DLD1 (cell line): ENCODE results near the gene B3GNT7.
"Not testable (repeated sequence)": the region's sequence is repeated elsewhere in the genome, so short reads cannot be mapped to it uniquely, and the experiment has no call there.

Source experiments
- in situ Hi-C: cut with HindIII; loops from 2 replicates; pipeline ENCODE4 v1.10.0; 2017; ENCODE audit warnings: low sequenced_read_pairs

B3GNT7 gene

GRCh38 chr2:231395188-231396057, at the start of gene B3GNT7:
TSS of gene B3GNT7 (plus strand) at chr2:231395710. CDS start at chr2:231395804, 94 bp downstream.
- in situ Hi-C loops, result no loop called here

GRCh38 chr2:231347081-231347480, 48.4 kb upstream of the B3GNT7 start:
- in situ Hi-C loops, result no loop called here

- in situ Hi-C loops, result no loop called here
Measured at GRCh38 chr2:231347638-231348037, 47.9 kb upstream of the B3GNT7 start.

- in situ Hi-C loops, result no loop called here
Measured at GRCh38 chr2:231348173-231348572, 47.3 kb upstream of the B3GNT7 start.

GRCh38 chr2:231348704-231349373, 46.7 kb upstream of the B3GNT7 start:
- in situ Hi-C loops, result no loop called here

- in situ Hi-C loops, result not testable (repeated sequence)
Measured at GRCh38 chr2:231349374-231349735, 46.2 kb upstream of the B3GNT7 start.

GRCh38 chr2:231351648-231352047, 43.9 kb upstream of the B3GNT7 start:
- in situ Hi-C loops, result no loop called here

- in situ Hi-C loops, result no loop called here
Measured at GRCh38 chr2:231353469-231353868, 42.0 kb upstream of the B3GNT7 start.

GRCh38 chr2:231355508-231356465, 39.7 kb upstream of the B3GNT7 start:
- in situ Hi-C loops, result no loop called here

- in situ Hi-C loops, result no loop called here
Measured at GRCh38 chr2:231356466-231356844, 39.1 kb upstream of the B3GNT7 start.

GRCh38 chr2:231357048-231357447, 38.5 kb upstream of the B3GNT7 start:
- in situ Hi-C loops, result no loop called here

GRCh38 chr2:231357931-231358330, 37.6 kb upstream of the B3GNT7 start:
- in situ Hi-C loops, result no loop called here

- in situ Hi-C loops, result no loop called here
Measured at GRCh38 chr2:231359441-231359840, 36.1 kb upstream of the B3GNT7 start.

- in situ Hi-C loops, result no loop called here
Measured at GRCh38 chr2:231359948-231360347, 35.6 kb upstream of the B3GNT7 start.

GRCh38 chr2:231360401-231360800, 35.1 kb upstream of the B3GNT7 start:
- in situ Hi-C loops, result no loop called here

- in situ Hi-C loops, result no loop called here
Measured at GRCh38 chr2:231360881-231361371, 34.6 kb upstream of the B3GNT7 start.

- in situ Hi-C loops, result no loop called here
Measured at GRCh38 chr2:231361701-231362554, 33.6 kb upstream of the B3GNT7 start.

GRCh38 chr2:231362555-231363184, 32.8 kb upstream of the B3GNT7 start:
- in situ Hi-C loops, result no loop called here

- in situ Hi-C loops, result no loop called here
Measured at GRCh38 chr2:231364061-231364460, 31.4 kb upstream of the B3GNT7 start.
